Vagina (tissue), 2 donors: ENCODE data around the gene PPP2R5C.

ENCODE experiments used
- POLR2A ChIP-seq, 2 donors: fragments of 450-650 bp; IDR thresholded peaks; one replicate each; pipeline ENCODE4 v1.6.1; 2017; ENCODE audit warnings: antibody characterized with exemption in 2 of 2, mild to moderate bottlenecking in 2 of 2, moderate library complexity in 2 of 2
- TF ChIP-seq, protein P1 (sequence below), 3 experiments: fragments of 450-650 bp in 2 of 3; fragments of 200-600 bp in 1 of 3; sonication (generic) in 1 of 3; IDR thresholded peaks; one replicate each; pipeline ENCODE4 v1.5.1; 2017 to 2019; ENCODE audit warnings: antibody characterized with exemption in 3 of 3, mild to moderate bottlenecking in 2 of 3, moderate library complexity in 2 of 3

DNA sequence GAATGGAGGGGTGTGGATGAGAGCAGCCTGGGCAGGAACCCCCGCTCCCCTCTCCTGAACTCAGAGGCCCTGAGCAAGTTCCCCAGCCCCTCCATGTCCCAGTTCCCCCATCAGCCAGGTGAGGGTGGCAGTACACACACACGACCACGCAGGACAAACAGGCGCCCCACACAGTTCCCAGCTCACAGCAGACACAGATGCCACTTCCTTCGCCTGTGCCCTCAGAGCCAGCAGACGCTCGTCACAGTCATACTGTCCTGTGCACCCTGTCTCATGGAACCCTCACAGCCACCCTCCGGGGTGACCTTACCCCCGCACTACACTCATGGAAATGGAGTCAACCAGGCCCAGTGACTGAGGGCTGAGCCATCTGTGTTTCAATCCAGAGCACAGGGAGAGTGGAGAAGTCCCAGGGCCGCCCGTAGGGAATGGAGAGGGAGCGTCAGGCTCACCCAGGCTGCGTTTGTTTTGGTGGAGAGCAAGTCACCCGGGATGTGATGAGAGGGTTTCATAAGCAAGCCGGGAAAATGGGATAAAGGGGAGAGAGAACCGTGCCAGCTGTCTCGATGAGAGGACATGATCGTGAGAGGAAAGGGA, 155.4 kb downstream of the PPP2R5C start:
- TF ChIP-seq, protein P1, sequence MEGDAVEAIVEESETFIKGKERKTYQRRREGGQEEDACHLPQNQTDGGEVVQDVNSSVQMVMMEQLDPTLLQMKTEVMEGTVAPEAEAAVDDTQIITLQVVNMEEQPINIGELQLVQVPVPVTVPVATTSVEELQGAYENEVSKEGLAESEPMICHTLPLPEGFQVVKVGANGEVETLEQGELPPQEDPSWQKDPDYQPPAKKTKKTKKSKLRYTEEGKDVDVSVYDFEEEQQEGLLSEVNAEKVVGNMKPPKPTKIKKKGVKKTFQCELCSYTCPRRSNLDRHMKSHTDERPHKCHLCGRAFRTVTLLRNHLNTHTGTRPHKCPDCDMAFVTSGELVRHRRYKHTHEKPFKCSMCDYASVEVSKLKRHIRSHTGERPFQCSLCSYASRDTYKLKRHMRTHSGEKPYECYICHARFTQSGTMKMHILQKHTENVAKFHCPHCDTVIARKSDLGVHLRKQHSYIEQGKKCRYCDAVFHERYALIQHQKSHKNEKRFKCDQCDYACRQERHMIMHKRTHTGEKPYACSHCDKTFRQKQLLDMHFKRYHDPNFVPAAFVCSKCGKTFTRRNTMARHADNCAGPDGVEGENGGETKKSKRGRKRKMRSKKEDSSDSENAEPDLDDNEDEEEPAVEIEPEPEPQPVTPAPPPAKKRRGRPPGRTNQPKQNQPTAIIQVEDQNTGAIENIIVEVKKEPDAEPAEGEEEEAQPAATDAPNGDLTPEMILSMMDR (IDR thresholded peaks at IDR 0.05): no peak
- TF ChIP-seq POLR2A (IDR thresholded peaks at IDR 0.05): no peak
